ACHN (cell line): ENCODE data around the gene PLAC1.

Experiments
- DNase-seq: peaks from one replicate; pipeline ENCODE4 v3.0.0-alpha.2; 2015
- in situ Hi-C: cut with HindIII; loops from 2 replicates; pipeline ENCODE4 v1.10.0; 2017; ENCODE audit warnings: low sequenced_read_pairs, low pct_ligation_motif_present, low pct_unique_long_range_greater_than_20kb

Gene PLAC1

GRCh38 chrX:134658002-134658759 lies at the start of gene PLAC1:
Gene PLAC1 (minus strand): TSS chrX:134658471. CDS start chrX:134566682, 91,789 bp downstream.
- in situ Hi-C loops = no loop called here
- no peak for DNase-seq

- in situ Hi-C loops = no loop called here
- DNase-seq = no peak
These were observed 47.9 kb upstream of the PLAC1 start for GRCh38 chrX:134706138-134706537.

- in situ Hi-C loops = no loop called here
- no peak for DNase-seq
These were observed 37.7 kb upstream of the PLAC1 start for GRCh38 chrX:134695999-134696398.

DNA sequence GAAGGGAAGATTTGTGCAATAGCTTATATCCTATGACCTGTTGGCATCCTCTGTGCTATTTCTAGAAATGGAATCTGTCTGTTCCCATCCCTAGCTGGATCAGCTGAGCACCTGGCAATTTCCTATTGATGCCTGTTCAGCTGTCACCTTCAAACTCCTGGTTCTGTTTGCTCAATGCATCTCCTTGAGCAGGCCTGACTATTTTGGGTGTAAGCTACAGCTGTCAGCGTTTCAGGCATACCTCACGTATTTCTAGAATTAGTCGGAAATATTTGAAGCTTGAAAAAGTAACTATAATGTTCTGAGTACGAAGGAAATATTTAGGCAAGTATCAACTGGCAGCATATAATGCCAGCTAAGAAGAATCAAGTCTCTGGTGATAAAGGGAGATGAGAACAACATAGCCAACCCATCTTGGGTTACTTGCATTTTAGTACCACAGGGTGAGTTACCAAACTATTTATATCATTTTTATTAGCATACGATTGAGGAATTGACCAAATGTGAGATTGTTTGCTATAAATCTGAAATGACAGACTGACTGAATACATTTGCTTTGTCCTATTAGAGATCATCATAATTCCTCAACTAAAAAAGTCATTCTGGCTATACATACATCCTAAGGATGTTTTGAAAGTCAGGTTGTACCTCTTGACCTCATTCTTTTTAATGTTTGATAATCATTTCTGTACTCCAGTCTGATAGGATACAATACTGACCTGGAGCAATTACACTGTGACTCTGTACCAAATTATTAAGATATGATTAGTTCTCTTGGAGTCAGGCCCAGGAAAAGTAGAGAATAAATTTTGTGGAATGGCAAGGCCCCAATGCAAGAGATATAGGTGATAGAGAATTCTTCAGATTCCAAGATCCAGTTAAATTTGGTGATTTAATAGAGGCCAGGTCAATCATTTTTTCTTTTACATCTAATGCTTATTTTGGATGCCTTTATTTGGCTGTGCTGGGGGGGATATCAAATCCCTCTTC lies 36.4 kb upstream of the PLAC1 start:
- no peak for DNase-seq
- in situ Hi-C loops = no loop called here

DNA sequence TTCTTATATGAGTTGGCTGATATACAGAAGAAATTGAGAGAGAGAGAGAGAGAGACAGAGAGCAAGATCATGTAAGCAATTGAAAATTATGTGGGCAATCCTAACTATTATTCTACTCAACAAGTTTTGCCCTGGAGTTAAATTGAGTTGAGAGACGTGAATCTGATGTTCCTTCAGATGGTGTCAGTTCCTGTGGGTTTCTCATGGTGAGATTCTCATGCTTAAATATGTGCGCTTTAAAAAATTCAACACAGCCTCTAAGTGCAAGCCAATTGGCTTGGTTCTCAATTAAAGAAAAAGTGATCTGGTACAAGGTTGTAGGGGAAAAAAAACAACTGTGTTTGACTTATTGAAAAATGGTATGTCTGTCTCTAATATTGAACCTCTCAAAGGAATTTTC lies 35.4 kb upstream of the PLAC1 start:
- no peak for DNase-seq
- in situ Hi-C loops = no loop called here

DNA sequence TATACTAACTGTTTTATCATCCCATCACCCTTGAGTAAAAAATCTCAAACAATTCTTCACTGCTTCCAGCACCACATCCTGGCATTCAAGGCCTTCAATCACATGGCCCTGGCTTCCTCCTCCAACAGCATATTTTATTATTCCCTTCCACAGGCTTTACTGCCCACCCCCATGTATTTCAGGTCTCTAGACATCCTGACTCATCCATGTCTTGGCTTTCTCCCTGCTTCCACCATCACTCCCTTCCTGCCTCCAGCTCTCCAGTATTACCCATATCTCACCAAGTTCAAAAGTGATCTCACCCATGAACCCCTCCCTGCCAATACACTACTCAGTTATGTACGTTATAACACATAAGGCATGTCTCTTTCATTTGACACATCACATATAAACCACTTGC lies 34.7 kb upstream of the PLAC1 start:
- no peak for DNase-seq
- in situ Hi-C loops = no loop called here

- in situ Hi-C loops = no loop called here
- no peak for DNase-seq
These were observed 34.0 kb upstream of the PLAC1 start for GRCh38 chrX:134692233-134692632.

DNA sequence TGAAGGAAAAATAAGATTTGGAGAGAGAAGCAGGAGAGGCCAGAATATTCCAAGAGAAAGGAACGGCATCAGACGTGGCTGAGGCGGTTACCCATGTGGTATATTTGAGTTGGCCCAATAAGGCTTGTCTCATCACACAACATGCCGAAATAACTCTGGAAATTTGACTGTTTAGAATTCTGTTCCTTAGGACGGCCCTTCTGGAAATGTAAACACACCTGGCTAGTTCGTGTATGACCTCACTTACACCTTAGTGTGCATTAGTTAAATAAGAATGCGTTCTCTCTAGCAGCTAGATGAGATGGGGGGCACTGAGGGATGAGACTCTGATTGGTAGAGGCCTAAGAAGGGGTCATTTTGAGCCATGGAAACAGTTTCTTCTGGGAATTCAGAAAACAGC lies 33.2 kb upstream of the PLAC1 start:
- in situ Hi-C loops = no loop called here
- DNase-seq = no peak

- DNase-seq = peak; percentile 0
- in situ Hi-C loops = no loop called here
These were observed 30.6 kb upstream of the PLAC1 start for GRCh38 chrX:134688839-134689238.

GRCh38 chrX:134688031-134688823 lies 30.0 kb upstream of the PLAC1 start:
- no peak for DNase-seq
- in situ Hi-C loops = no loop called here

DNA sequence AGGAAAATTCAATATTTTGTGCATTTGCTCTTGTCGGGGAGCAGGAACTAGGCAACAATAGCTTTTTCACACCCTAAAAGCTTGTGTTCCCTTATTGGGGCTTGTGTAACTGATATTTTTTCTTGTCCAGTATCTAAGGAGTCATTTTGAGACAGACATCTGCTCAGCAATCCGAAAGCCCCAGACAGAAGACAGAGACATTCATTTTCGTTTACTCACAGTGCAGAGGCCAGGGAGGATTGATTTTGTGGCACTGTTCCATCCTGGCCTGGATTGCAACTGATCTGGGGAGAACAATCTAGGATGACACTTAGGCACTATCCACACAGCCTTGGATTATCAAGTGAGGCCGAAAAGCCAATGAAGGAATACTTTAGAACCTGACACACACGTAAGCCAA lies 27.4 kb upstream of the PLAC1 start:
- no peak for DNase-seq
- in situ Hi-C loops = no loop called here

- DNase-seq = no peak
- in situ Hi-C loops = no loop called here
These were observed 26.7 kb upstream of the PLAC1 start for GRCh38 chrX:134684956-134685355.

DNA sequence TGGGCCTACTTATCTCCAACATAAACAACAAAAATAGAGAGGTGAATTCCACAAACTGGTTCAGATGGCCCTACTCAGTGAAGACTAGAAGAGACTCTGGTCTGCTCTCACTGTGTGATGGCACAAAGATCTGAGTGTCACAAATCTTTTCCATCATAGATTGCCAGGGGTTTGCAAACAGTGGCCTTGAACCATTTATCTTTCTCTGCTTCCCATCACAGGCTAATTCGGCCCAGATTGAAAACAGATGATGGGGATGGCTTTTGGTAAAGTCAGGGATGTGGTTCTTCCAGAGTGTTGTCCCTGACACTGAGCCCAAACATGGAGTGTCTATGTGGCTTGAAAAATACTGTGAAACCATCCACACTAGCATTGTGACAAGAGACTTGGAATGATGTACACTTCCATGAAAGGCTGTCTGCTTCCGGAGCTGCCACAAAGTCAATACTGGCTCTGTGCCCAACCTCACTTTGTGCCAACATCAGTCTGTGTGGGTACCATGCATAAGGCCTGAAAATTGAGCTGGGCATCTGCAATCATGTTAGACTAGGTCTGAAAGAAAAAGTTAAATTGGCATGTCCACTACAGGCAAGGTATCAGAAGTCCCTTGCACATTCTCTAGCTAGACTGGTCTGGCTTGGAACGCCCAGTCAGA lies 25.2 kb upstream of the PLAC1 start:
- in situ Hi-C loops = no loop called here
- DNase-seq = no peak

DNA sequence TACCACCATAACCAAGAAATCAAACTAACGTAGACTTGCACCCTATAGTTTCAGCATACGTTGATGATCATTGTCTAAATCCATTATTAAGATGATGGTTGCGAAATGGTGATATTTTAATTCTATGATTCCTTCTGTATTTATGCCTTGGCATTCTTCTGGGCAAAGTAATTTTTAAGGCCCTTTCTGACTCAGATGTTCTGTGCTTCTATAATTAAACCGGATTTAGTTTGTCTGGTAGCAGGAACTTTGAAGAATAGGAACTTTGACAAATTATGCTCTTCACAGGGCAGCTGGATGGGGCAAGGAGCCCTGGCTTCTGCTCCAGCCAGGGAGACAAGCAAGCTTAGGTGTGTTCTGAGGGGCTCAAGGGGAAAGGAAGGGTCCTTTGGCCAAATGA lies 23.8 kb upstream of the PLAC1 start:
- in situ Hi-C loops = no loop called here
- no peak for DNase-seq

- DNase-seq = no peak
- in situ Hi-C loops = no loop called here
These were observed 21.4 kb upstream of the PLAC1 start for GRCh38 chrX:134679644-134680043.

DNA sequence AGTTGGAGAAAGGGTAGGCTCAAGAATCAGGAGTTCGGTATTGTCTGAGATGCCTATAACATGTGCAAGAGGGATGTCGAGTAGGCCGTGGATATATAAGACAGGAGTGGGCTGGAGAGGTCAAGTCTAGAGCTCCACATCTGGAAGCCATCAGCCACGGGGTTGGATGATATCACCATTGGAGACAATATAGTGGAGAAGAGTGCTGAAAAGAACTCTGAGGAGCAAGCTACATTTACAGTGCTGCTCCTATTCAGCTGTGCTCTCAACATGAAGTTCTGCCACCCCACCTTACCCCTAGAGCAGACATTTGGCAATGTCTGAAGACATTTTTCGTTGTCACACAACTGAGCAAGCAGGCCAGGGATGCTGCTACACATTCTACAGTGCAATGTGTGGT lies 20.9 kb upstream of the PLAC1 start:
- in situ Hi-C loops = no loop called here
- DNase-seq = no peak

GRCh38 chrX:134677332-134677731 lies 19.1 kb upstream of the PLAC1 start:
- in situ Hi-C loops = no loop called here
- DNase-seq = no peak

DNA sequence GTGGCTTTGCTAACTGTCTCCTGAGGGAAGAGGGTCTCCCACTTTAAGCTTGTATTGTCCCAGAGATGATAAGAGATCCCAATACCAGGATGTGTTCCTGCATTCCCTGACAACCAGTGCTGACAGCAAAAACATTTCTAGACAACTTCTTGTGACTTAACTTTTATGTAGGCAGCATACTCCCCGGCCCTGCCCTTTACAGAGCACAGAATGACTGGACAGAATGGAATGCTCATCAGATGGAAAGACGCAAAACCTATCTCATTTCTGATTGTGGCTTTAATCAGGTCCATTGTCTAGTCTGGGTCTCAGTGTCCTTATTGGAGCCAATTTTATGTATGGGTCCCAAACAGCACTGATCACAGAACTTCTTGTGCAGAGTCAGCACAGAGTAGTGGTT lies 18.2 kb upstream of the PLAC1 start:
- DNase-seq = no peak
- in situ Hi-C loops = no loop called here
